ENCODE data around the gene SEMA4G. TPM values are rescaled to one million over a fixed set of nuclear protein-coding genes. Genes with fewer than 3 reads are reported as not detected.

SEMA4G gene
- total and polyA plus RNA-seq, 4 donors = 1.2 to 7.4 (median 2.8) TPM

- DNase-seq (no peak), ATAC-seq (ENCODE audit: insufficient read depth, low FRiP score) (no peak)
- no peaks in the 10 kb centered on the region for H3K4me1 ChIP-seq (ENCODE audit: control insufficient read depth in 5 of 5, insufficient read depth in 5 of 5, low read length in 5 of 5)
- peaks cover 3 to 35% (median 30%) of the 10 kb centered on the region in 4 donors for H3K36me3 ChIP-seq (ENCODE audit: control insufficient read depth in 4 of 4, insufficient read depth in 4 of 4, low read length in 4 of 4)
- no peaks in the 10 kb centered on the region for H3K9me3 ChIP-seq (ENCODE audit: control insufficient read depth in 4 of 4, insufficient read depth in 3 of 4, low read length in 3 of 4)
- no peaks in the 10 kb centered on the region for H3K27me3 ChIP-seq (ENCODE audit: control insufficient read depth in 3 of 3, insufficient read depth in 3 of 3, low read length in 2 of 3)
- TF ChIP-seq CTCF (IDR thresholded peaks at IDR 0.05; ENCODE audit: control extremely low read depth, extremely low read depth) = no peak
- no peak overlapping the region for H3K9ac ChIP-seq (ENCODE audit: insufficient read depth in 1 of 2, low read length in 2 of 2)
- H3K4me3 ChIP-seq = no peak overlapping the region
- 94 to 98% methylated on average over 16 of the region's 16 CpGs for WGBS, 2 donors
- no peak overlapping the region for H3K27ac ChIP-seq (ENCODE audit: low read depth in 1 of 2, low read length in 1 of 2)
Observed at GRCh38 chr10:100979791-100980272, 10.5 kb downstream of the SEMA4G start.

GRCh38 chr10:100980311-100980710, 11.0 kb downstream of the SEMA4G start:
- Histone ChIP-seq H3K4me3 (no peak overlapping the region), H3K9ac (ENCODE audit: insufficient read depth in 1 of 2, low read length in 2 of 2) (no peak overlapping the region), H3K9me3 (ENCODE audit: control insufficient read depth in 4 of 4, insufficient read depth in 3 of 4, low read length in 3 of 4) (no peaks in the 10 kb centered on the region), H3K36me3 (ENCODE audit: control insufficient read depth in 4 of 4, insufficient read depth in 4 of 4, low read length in 4 of 4) (peaks cover 3 to 35% (median 31%) of the 10 kb centered on the region in 4 donors), H3K27ac (ENCODE audit: low read depth in 1 of 2, low read length in 1 of 2) (no peak overlapping the region), H3K27me3 (ENCODE audit: control insufficient read depth in 3 of 3, insufficient read depth in 3 of 3, low read length in 2 of 3) (no peaks in the 10 kb centered on the region), H3K4me1 (ENCODE audit: control insufficient read depth in 5 of 5, insufficient read depth in 5 of 5, low read length in 5 of 5) (no peaks in the 10 kb centered on the region)
- TF ChIP-seq CTCF (IDR thresholded peaks at IDR 0.05; ENCODE audit: control extremely low read depth, extremely low read depth) = no peak
- DNase-seq = no peak
- no peak for ATAC-seq (ENCODE audit: insufficient read depth, low FRiP score)
- 90% methylated on average over 2 of the region's 2 CpGs for WGBS, 2 donors

- DNase-seq (no peak), ATAC-seq (ENCODE audit: insufficient read depth, low FRiP score) (no peak)
- no peak overlapping the region for H3K27ac ChIP-seq (ENCODE audit: low read depth in 1 of 2, low read length in 1 of 2)
- no peaks in the 10 kb centered on the region for H3K27me3 ChIP-seq (ENCODE audit: control insufficient read depth in 3 of 3, insufficient read depth in 3 of 3, low read length in 2 of 3)
- H3K9ac ChIP-seq (ENCODE audit: insufficient read depth in 1 of 2, low read length in 2 of 2) = no peak overlapping the region
- TF ChIP-seq CTCF (IDR thresholded peaks at IDR 0.05; ENCODE audit: control extremely low read depth, extremely low read depth) = no peak
- no peaks in the 10 kb centered on the region for H3K4me1 ChIP-seq (ENCODE audit: control insufficient read depth in 5 of 5, insufficient read depth in 5 of 5, low read length in 5 of 5)
- no peaks in the 10 kb centered on the region for H3K9me3 ChIP-seq (ENCODE audit: control insufficient read depth in 4 of 4, insufficient read depth in 3 of 4, low read length in 3 of 4)
- H3K36me3 ChIP-seq (ENCODE audit: control insufficient read depth in 4 of 4, insufficient read depth in 4 of 4, low read length in 4 of 4) = peaks cover 3 to 35% (median 31%) of the 10 kb centered on the region in 4 donors
- 94 to 99% methylated on average over 7 of the region's 7 CpGs for WGBS, 2 donors
- H3K4me3 ChIP-seq = no peak overlapping the region
Observed at GRCh38 chr10:100980711-100981110, 11.4 kb downstream of the SEMA4G start.

- no peak for DNase-seq
- H3K9ac ChIP-seq (ENCODE audit: insufficient read depth in 1 of 2, low read length in 2 of 2) = no peak overlapping the region
- no peaks in the 10 kb centered on the region for H3K9me3 ChIP-seq (ENCODE audit: control insufficient read depth in 4 of 4, insufficient read depth in 3 of 4, low read length in 3 of 4)
- peaks cover 0 to 4% (median 0%) of the 10 kb centered on the region in 5 donors for H3K4me1 ChIP-seq (ENCODE audit: control insufficient read depth in 5 of 5, insufficient read depth in 5 of 5, low read length in 5 of 5)
- TF ChIP-seq CTCF (IDR thresholded peaks at IDR 0.05; ENCODE audit: control extremely low read depth, extremely low read depth) = no peak
- ATAC-seq (ENCODE audit: insufficient read depth, low FRiP score) = no peak
- H3K36me3 ChIP-seq (ENCODE audit: control insufficient read depth in 4 of 4, insufficient read depth in 4 of 4, low read length in 4 of 4) = peaks cover 3 to 38% (median 35%) of the 10 kb centered on the region in 4 donors
- H3K27ac ChIP-seq (ENCODE audit: low read depth in 1 of 2, low read length in 1 of 2) = no peak overlapping the region
- H3K4me3 ChIP-seq = no peak overlapping the region
- WGBS, 2 donors = 88 to 94% methylated on average over 5 of the region's 5 CpGs
- H3K27me3 ChIP-seq (ENCODE audit: control insufficient read depth in 3 of 3, insufficient read depth in 3 of 3, low read length in 2 of 3) = no peaks in the 10 kb centered on the region
Observed at GRCh38 chr10:100981178-100981772, 12.0 kb downstream of the SEMA4G start.
